A673 (cell line): ENCODE measurements around the gene ARFRP1. TPM values are rescaled to one million over a fixed set of nuclear protein-coding genes. Genes with fewer than 3 reads are reported as not detected.

ENCODE experiments used
- BruUV-seq: library from RNA; stranded (reverse); fragments of 400-500 nt; replicated peaks from 2 replicates; lab custom pipeline; 2021; lab: Mats Ljungman, UMichigan
- CTCF ChIA-PET: fragments of 300-600 bp; sonication (Branson Sonifier 250); formaldehyde crosslinking; loops from one replicate; lab custom pipeline; 2022; ENCODE audit warnings: antibody characterized with exemption; lab: Charles Lee
- POLR2A ChIA-PET: fragments of 300-600 bp; sonication (Branson Sonifier 250); formaldehyde crosslinking; loops from one replicate; lab custom pipeline; 2022; ENCODE audit warnings: antibody characterized with exemption; ENCODE audit not compliant: low non-redundant PET; lab: Charles Lee
- DNase-seq: peaks from one replicate; pipeline ENCODE4 v3.0.0-alpha.2; 2015; ENCODE audit warnings: low spot score
- H3K27ac ChIP-seq: fragments of 200-600 bp; sonication (generic); 2 replicates; pipeline ENCODE4 v1.5.1; 2016; ENCODE audit warnings: mixed run types, low read depth, mild to moderate bottlenecking, mixed read lengths, antibody characterized with exemption, low read length; ENCODE audit not compliant: poor library complexity, severe bottlenecking
- H3K27me3 ChIP-seq: fragments of 200-600 bp; sonication (generic); replicated peaks from 2 replicates; pipeline ENCODE4 v1.6.1; 2017; ENCODE audit warnings: mixed run types, low read depth, mild to moderate bottlenecking, mixed read lengths, antibody characterized with exemption, low read length; ENCODE audit not compliant: insufficient read depth, poor library complexity
- H3K36me3 ChIP-seq: fragments of 200-600 bp; sonication (generic); 2 replicates; pipeline ENCODE4 v1.6.1; 2016; ENCODE audit warnings: mixed run types, mild to moderate bottlenecking, mixed read lengths, antibody characterized with exemption, low read length; ENCODE audit not compliant: insufficient read depth, poor library complexity, severe bottlenecking
- H3K4me1 ChIP-seq: fragments of 200-600 bp; sonication (generic); 2 replicates; pipeline ENCODE4 v1.6.1; 2017; ENCODE audit warnings: mixed run types, mild to moderate bottlenecking, mixed read lengths, antibody characterized with exemption, low read length; ENCODE audit not compliant: insufficient read depth, poor library complexity, severe bottlenecking
- H3K4me3 ChIP-seq: fragments of 200-600 bp; sonication (generic); 2 replicates; pipeline ENCODE4 v1.5.1; 2016; ENCODE audit warnings: low read depth, mixed run types, mild to moderate bottlenecking, mixed read lengths, low read length; ENCODE audit not compliant: poor library complexity, severe bottlenecking
- H3K9me3 ChIP-seq: fragments of 200-600 bp; sonication (generic); 2 replicates; pipeline ENCODE4 v1.6.1; 2016; ENCODE audit warnings: mixed run types, low read depth, mild to moderate bottlenecking, mixed read lengths, antibody characterized with exemption, low read length; ENCODE audit not compliant: poor library complexity, severe bottlenecking
- CTCF ChIP-seq: fragments of 300-800, 200-600 bp; sonication (generic); conservative IDR thresholded peaks from 2 replicates; pipeline ENCODE4 v1.5.1; 2017; ENCODE audit warnings: low read depth, mild to moderate bottlenecking, antibody characterized with exemption, low read length, moderate library complexity, mixed read lengths
- EZH2 ChIP-seq: fragments of 200-600 bp; sonication (generic); IDR thresholded peaks from 2 replicates; pipeline ENCODE4 v1.6.1; 2017; ENCODE audit warnings: borderline replicate concordance, low read depth, mild to moderate bottlenecking, mixed read lengths, antibody characterized with exemption, low read length; ENCODE audit not compliant: poor library complexity, severe bottlenecking
- intact Hi-C: fragments of 100-400 bp; cut with micrococcal nuclease; formaldehyde crosslinking; loops from one replicate; pipeline ENCODE4 v1.10.0; 2022; ENCODE audit not compliant: unreplicated experiment
- total RNA-seq: library from RNA; stranded (reverse); gene quantifications from 2 replicates; pipeline ENCODE4 v1.2.3, GENCODE V29; 2021

The ARFRP1 gene
- total RNA-seq, 1 experiment from 2014 or later, result 41.1 TPM

DNA sequence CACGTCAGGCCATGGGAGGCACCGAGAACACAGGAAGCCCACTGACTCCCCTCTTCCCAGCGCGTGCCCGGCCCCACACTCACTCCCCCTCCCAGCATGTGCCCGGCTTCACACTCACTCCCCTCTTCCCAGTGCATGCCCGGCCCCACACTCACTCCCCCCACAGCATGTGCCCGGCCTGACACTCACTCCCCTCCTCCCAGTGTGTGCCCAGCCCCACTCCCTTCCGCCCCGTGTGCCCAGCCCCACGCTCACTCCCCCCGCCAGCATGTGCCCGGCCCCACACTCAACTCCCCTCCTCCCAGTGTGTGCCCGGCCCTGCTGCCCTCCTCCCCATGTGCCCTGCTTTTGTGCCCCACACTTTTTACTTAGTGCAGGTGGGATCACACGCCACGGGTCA, 39.9 kb downstream of the ARFRP1 start:
- intact Hi-C loops, result no loop called here
- ChIA-PET CTCF (no interaction called here), POLR2A (no interaction called here)
- TF ChIP-seq CTCF (no peak), EZH2 (no peak)
- no peaks in the 10 kb centered on the region for H3K4me1 ChIP-seq
- H3K36me3 ChIP-seq, result peaks cover 27% of the 10 kb centered on the region
- H3K27me3 ChIP-seq, result no peaks in the 10 kb centered on the region
- no peak overlapping the region for H3K27ac ChIP-seq
- H3K9me3 ChIP-seq, result no peaks in the 10 kb centered on the region
- H3K4me3 ChIP-seq, result no peak overlapping the region
- BruUV-seq, result no TSS peak
- no peak for DNase-seq

DNA sequence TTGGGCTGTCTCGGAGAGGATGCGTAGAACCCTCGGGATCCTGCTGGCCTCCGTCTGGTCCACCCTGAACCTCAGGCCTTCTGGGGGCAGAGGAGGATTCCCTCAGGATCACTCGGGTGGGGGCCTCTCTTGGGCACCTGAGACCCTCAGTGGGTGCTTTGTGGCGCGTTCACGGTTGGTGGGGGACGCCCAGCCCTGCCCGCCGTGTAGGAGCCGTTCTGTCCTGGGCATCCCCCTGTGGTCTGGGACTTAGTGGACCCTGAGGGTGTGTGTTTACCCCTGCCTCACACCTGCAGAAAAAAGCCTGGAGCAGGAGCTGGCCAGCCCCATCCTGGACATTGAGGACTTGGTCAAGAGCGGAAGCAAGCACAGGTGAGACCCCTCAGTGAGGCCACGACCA, 42.1 kb downstream of the ARFRP1 start:
- intact Hi-C loops, result no loop called here
- no peak for TF ChIP-seq CTCF
- no peak for TF ChIP-seq EZH2
- ChIA-PET POLR2A (no interaction called here), CTCF (no interaction called here)
- Histone ChIP-seq H3K36me3 (peaks cover 29% of the 10 kb centered on the region), H3K4me3 (no peak overlapping the region), H3K9me3 (no peaks in the 10 kb centered on the region), H3K27me3 (no peaks in the 10 kb centered on the region), H3K4me1 (no peaks in the 10 kb centered on the region), H3K27ac (no peak overlapping the region)
- BruUV-seq, result no TSS peak
- DNase-seq, result no peak

DNA sequence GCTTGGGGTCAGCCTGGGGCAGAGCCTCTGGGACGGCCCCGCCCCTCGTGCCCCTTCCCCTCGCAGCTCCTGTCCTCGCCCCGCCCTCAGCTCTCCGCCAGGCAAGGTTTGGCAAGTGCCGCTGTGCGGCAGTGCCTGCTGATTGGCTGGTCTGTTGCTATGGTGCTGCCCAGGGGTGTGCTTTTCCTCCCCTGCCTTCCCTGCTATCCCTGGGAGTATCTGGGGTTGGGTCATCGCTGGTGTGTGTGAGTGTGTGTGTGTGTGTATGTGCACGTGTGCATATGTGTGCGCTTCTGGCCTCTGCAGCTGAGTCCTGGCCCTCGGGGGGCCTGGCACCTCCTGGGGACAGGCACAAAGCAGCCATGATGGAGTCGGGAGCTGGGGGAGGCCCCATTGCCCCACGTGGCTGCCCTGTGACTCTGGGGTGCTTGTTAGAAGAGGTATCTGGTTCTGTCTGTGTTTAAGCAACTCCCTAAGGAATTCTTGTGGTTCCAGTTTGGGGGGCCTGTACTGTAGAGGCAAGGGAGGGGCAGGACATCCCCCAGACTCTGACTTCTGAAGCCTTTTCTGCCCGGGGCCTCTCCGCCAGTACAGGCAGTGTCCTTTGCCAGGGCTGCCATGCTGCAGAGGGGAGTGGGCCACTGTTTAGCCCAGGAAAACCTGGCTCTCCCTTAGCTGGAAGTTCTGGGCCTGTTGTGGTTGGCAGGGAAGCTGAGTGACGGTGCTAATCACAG, 42.7 kb downstream of the ARFRP1 start:
- intact Hi-C loops, result no loop called here
- peaks cover 29% of the 10 kb centered on the region for H3K36me3 ChIP-seq
- POLR2A ChIA-PET, result no interaction called here
- no peaks in the 10 kb centered on the region for H3K27me3 ChIP-seq
- no peak overlapping the region for H3K27ac ChIP-seq
- TF ChIP-seq EZH2 (no peak), CTCF (no peak)
- CTCF ChIA-PET, result no interaction called here
- H3K4me1 ChIP-seq, result no peaks in the 10 kb centered on the region
- no TSS peak for BruUV-seq
- no peak overlapping the region for H3K4me3 ChIP-seq
- H3K9me3 ChIP-seq, result no peaks in the 10 kb centered on the region
- peak; percentile 69 for DNase-seq
